Erythroblast (primary cell): ENCODE results near the gene UGT1A7.

Source experiments
- GATA1 ChIP-seq: IDR thresholded peaks from 2 replicates; pipeline ENCODE4 v1.6.1; 2011; ENCODE audit warnings: low read depth, mild to moderate bottlenecking, control low read depth, low read length, moderate library complexity
- POLR2A ChIP-seq: IDR thresholded peaks from 2 replicates; pipeline ENCODE4 v1.6.1; 2011; ENCODE audit warnings: mild to moderate bottlenecking, low read length

GRCh38 chr2:233775414-233775813 is 93.7 kb downstream of the UGT1A7 start:
- TF ChIP-seq POLR2A (no peak), GATA1 (no peak)
